GM19043 (cell line): ENCODE results near the gene TTI1.

Experiments
- ATAC-seq: cut with Tn5 transposase; IDR thresholded peaks from one replicate; pipeline ENCODE4 v1.9.1; 2021; ENCODE audit warnings: low read depth; ENCODE audit not compliant: unreplicated experiment

The TTI1 gene

DNA sequence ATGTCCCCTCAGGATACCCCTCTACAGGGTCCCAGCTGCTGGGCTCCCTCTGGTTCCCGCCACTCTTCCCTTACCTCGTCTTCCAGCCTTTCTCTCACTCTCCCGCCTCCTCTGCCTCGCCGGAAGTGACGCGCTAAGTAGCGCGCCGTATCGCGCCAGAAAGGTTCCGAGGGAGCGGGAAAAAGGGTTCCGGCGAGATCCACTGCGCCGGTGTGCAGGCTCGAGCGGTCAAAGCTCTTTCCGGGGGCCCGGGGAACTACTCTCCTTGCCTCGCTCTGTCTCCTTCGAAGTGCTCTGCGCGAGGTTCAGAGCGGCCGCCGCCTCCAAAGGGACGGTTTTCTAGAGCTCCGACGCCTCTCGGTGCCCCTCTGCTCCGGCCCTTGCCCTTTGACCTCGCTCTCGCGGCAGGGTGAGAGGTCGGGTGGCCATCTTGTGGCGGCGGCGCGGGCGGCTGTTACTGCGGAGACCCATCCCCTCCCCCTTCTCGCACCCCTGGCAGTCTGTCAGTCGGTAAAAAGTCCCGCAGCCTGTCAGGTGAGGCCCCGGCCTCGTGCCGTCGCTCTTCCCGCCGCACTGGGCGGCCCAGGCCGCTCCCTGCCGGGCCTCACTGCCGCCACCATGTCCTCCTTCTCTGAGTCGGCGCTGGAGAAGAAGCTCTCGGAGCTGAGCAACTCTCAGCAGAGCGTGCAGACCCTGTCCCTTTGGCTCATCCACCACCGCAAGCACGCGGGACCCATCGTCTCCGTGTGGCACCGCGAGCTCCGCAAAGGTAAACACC lies at the start of gene TTI1, which contains the start of gene RPRD1B:
Gene TTI1, minus strand, starts transcription at position 127 of the 778 bp plus-strand sequence. CDS start 19,640 bp downstream, outside the sequence.
Gene RPRD1B, plus strand, starts transcription at position 417 of the 778 bp plus-strand sequence. Its CDS starts 202 bp downstream, at position 619.
- peak; percentile 79 for ATAC-seq

DNA sequence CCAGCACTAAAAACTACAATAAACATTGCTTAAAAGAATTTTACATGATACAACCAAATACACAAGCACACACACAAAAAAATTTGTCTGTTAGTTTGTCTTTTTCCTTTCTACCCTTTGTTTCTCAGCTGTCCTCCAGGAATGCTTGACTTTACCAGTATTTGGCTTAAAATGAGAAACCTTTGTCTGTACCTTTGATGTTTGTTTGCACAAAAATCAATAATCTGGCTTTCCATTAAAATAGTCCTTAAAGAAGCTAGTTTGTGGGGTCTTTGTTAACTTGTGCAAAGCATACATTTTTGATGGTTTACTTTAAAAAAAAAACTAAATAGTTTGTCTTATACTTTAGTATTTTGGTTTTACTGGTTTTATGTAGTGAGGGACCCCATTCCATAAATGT lies 49.6 kb upstream of the TTI1 start:
- no peak for ATAC-seq

DNA sequence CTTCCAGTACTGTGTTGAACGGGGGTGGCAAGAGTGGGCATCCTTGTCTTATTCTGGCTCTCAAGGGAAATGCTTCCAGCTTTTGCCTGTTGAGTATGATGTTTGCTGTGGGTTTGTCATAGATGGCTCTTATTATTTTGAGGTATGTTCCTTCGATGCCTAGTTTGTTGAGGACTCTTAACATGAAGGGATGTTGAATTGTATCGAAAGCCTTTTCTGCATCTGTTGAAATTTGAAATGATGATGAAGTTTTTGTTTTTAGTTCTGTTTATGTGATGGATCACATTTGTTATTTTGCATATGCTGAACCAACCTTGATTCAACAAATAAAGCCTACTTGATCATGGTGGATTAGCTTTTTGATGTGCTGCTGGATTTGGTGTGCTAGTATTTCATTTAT lies 48.3 kb upstream of the TTI1 start:
- ATAC-seq, result no peak

DNA sequence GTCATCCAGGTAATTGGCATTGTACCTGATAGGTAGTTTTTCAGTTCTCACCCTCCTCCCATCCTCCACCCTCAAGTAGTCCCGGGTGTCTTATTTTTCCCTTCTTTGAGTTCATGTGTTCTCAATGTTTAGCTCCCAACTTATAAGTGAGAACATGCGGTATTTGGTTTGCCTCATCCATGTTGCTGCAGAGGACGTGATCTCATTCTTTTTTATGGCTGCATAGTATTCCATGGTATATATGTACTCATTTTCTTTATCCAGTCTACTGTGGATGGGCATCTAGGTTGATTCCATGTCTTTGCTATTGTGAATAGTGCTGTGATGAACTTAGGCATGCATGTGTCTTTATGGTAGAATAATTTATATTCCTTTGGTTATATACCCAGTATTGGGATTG lies 46.1 kb upstream of the TTI1 start:
- ATAC-seq, result no peak

DNA sequence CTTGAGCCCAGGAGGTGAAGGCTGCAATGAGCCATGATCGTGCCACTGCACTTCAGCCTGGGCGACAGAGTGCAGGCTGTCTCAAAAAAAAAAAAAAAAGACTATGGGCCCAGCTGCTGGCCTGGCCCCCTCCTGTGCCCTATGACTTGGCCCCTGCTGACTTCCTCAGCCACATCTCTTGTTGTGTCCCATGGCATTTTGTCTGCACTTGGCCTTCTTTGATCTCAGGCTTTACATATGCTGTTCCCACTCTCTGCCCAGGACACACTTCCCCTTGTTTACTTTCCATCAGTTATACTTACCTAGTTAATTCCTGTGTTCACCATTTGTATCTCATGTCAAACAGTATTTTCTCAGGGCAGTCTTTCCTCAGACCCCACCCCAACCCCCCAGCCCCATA lies 44.8 kb upstream of the TTI1 start:
- no peak for ATAC-seq

DNA sequence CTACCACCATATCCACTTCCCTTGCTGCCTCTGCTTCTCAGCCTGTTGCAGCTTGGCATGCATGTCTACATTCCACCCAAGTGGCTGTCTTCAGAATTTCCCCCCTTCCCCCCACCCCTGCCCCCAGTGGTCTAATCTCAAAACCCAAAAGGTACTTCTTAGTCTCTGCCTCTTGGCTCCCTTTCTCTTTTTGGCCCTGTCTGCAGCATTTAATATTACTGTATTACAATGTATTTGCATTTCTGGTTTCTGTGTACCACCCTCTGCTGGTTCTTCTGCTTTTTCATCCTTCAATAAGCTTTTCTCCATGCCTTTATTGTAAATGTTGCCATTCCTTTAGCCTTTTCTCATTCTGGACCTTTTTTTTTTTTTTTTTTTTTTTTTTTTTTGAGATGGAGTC lies 43.3 kb upstream of the TTI1 start:
- ATAC-seq, result no peak

DNA sequence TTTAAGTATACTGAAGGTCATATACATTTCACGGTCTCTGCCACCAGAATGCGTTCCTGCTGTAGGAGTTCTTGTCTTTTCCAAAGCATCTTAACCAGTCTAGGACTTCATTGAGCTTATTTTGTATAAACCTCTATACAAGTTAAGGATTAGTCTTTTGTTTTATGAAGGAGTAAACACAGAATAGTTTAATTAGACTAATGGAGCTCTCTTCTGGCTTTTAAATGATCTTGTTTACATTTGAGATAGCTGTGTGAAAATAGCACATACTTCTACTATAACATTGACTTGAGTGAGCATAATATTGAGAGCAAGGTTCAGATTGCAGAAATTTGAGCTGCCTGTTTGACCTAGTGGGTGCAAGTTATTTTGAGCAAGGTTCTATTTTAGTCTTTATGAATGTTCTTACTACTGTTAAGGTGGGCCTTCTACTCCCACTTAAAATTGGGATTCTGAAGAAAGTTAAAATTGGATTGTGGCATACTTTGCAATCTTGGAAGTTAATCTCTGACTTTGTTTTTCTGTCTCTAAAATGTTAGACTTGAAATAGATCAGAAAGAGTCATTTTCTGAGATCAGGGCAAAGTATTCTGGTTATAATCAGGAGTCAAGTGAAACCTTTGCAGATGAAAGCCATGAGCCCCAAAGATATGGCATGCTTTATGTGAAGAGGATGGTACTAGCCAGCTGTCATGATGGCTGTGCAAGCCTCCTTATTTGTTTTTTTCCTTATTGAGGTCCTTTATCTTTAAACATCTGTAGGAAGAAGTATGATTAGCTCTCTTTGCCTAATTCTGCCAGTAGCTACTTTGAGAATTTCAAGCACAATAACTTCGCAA lies 42.1 kb upstream of the TTI1 start:
- no peak for ATAC-seq

DNA sequence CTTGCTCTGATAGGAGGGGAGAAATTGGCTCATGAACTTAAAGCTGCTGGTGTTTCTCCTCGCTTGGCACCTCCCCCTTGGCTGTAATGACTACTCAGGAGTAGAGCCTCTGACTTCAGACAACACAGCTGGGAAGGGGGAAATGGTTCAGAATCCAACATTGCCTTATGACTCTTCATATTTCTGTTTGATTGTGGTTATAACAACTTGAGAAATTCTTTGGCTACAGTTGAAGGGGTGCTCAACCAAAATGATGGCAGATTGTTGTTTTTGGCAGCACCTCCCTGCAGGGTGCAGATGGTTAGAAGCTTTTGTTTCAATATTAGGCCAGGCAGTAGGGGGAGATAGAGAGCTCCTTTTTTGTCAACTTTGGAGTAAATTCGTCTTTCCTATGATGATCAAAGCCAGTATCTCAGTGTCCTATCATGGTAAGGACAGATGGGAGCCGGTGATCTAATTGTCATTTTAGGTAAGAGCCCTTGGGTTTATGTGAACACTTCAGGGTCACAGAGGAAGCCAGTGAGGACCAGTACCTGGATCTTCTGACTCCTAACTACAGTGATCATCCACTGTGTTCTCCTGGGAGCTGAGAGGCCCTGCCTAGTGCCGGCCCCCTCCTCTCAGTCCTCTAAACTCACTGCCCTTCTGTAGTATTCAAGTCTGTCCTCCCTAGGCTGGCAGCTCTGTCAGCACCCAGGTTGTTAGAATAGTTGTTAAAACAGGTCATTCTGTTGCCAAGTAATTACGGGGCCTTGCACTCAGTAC lies 40.2 kb upstream of the TTI1 start:
- ATAC-seq, result no peak

DNA sequence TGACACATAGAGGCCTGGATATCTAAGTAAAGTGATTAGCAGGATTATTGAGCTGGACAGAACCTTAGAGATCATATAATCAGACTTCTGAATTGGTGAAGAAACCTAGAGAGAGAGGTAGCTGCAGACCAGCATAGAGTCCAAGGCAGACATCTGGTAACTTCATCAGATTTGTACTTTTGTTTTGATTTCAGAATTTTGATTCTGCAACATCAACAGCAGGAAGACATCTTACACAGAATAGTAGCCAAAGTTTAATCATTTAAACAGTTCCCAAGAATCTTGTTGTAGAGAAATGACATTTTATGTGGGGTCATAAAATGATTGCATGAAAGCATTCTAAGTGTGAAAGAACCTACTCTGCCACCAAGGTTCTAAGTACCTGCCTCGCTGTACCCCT lies 39.6 kb upstream of the TTI1 start:
- ATAC-seq, result no peak

DNA sequence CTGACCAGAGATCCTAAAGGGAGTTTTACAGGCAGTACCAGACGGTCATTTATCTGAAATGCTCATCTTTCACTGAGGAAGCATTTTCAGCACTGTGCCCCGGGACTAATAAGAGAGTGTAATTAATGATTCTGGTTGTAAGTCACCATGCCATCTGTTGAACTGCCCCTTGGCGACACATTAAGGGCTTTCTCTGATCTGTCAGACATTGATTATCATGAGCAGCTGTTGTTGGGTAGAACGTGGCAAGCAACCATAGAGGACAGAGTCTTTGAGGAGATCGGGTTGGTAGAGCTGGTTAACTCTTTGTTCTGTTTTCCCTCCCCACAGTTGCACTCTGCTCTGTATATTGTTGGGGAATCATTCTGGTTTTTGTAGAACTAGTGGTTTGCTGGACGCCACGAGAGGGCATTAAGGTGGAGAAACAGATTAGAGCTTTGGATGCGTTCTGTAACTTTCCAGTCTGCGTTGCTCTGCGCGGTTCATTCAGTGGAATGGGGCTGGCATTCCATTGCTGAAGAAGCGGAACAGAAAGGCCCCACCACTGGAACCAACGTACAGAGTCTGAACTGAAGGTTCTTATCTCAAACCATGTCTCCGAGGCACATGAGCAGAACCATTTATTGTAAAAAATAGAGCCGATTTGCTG lies 34.6 kb upstream of the TTI1 start:
- no peak for ATAC-seq

DNA sequence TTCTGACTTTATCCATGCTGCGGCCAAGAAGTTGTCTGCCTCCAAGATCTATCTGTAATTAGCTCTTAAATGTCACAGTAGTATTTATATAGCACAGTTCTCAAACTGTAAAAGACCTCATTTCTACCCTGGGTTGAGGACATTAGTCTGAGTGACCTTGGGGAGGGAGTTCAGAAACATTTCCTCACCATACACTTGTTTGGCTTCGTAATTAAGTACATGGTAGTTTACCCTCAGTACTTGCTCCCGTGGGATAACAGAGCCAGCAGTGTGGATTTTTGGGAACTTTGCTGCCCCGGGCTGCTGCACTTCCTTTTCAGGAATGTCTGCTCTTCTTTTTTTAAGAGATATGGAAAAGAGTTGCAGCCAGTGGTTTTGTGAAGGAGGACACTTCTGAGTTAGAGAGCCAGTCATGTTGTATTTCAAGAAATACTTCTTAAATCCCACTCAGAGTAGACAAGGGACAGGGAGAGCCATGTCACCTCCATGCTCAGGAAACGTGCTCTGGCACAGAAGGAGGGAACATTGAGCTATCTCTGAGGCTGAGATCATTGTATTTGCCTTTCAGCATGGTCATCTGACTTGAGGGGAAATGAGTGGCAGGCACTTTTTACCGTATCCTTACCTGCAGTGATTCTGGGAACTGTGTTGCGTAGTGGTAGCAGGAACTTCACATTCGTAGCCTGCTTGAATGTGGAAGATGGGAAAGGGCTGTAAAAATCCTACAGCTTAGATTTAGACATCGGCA lies 33.9 kb upstream of the TTI1 start:
- ATAC-seq, result no peak

DNA sequence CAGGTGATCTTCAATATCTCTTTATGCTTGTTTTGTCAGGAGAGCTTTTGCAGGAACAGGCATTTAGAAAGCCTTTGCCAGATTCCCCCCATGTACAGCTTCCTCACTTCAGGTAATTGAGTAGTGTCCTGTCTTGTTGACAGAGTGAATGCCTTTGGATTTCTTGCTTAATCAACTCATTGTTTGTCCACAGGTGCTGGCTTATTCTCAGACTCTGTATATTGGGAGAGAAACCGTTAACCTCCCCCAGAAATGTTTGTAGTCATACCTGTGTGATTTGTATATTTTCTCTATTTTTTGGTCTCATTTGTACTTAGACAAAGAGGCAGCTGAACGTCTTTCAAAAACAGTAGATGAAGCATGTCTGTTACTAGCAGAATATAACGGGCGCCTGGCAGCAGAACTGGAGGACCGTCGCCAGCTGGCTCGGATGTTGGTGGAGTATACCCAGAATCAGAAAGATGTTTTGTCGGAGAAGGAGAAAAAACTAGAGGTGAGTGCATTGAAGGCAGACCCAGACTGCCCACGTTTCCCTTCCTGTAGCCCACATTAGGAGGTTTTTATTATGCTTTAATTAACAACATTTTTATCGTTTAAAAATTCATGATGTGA lies 32.6 kb upstream of the TTI1 start:
- ATAC-seq, result no peak

DNA sequence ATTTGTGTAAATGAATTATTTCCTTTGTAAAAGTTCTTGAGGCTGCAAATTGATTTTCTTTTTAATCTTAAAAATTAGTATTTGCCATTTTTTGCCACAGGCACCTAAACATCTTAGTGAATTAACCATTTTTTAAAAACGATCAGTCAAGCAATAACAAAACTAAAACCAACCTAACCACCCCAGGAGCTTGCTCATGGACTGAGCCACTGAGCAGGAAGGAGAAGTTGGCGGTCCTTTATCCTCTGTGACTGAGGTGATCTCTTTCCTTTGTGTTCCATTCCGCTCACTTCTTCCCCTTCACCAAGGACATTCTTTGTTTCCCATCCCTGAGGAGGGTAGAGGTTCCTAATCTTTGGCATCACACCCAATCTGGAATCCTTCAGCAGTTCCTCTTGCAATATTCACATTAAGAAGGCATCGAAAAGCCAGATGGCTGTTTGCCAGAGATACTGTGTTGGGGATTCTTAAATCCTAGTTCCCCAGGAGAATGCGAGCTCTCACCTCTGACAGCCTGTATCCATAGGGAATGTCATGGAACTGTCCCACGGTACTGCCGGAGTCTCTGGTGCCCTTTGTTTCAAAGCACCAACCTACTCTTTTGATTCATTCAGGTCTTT lies 30.8 kb upstream of the TTI1 start:
- no peak for ATAC-seq

DNA sequence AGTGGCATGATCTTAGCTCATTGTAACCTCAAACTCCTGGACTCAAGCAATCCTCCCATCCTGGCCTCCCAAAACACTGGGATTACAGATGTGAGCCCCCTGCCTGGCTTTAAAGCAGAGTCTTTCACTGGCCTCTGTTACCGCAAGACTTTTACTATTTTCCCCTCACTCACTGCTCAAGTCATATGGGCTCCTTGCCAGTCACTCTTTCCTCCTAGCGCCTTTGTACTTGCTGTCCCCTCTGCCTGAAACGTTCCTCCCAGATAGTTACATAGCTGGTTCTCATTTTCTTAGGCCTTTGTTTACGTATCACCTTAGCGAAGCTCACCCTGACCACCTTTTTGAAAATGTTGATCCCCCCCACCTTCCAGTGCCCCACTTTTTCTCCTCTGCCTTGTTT lies 29.6 kb upstream of the TTI1 start:
- no peak for ATAC-seq

DNA sequence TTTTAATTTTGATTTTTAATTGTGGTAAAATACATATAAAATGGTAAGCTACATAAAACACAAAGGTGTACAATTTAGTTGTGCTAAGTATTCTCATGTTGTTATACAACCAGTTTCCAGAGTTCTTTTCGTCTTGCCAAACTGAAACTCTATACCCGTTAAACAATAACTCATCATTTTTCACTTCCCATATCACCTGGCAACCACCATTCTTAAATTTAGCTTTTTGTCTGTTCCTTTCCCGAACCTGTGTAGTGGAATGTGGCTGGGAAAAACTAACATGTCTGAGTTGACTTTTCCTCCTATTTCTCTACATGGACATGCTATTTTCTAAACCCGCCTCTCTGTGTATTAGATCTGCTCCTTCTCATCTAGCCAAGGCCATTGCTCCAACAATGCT lies 27.9 kb upstream of the TTI1 start:
- ATAC-seq, result no peak

DNA sequence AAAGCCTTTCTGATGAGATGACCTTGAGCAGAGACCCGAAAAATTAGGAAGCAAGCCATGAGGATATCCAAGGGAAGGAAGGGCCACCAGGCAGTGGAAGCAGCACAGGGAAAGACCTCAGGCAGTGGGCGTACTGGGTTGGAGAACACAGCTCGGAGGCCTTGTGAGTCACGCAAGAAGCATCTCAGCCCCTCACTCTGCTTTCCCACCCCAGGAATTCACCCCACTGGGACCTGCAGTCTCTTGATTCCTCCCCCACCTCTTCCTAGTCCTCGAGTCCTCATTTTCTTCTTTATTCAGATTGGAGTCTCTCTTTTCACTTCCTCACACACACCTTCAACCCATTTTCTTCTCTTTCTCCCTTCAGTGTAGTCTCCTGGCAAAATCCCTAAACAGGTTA lies 27.3 kb upstream of the TTI1 start:
- no peak for ATAC-seq

DNA sequence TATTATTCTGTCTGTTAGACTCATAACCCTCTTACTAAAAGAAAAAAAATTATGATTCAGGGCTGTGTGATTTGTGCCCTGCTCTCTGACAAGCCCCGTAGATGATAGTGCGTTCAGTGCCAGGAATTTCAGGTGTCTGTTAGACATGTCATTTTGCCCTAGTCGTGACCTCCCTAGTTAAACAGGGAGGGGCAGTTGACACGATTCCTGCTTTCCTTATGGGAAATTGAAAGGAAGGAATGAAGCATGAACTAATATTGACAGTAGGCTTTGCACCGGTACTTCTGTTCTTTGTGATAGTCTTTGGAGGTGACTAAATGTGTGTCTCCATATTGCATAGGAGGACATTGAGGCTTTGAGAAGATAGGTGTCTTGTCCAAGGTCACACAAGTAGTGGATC lies 26.6 kb upstream of the TTI1 start:
- ATAC-seq, result no peak

DNA sequence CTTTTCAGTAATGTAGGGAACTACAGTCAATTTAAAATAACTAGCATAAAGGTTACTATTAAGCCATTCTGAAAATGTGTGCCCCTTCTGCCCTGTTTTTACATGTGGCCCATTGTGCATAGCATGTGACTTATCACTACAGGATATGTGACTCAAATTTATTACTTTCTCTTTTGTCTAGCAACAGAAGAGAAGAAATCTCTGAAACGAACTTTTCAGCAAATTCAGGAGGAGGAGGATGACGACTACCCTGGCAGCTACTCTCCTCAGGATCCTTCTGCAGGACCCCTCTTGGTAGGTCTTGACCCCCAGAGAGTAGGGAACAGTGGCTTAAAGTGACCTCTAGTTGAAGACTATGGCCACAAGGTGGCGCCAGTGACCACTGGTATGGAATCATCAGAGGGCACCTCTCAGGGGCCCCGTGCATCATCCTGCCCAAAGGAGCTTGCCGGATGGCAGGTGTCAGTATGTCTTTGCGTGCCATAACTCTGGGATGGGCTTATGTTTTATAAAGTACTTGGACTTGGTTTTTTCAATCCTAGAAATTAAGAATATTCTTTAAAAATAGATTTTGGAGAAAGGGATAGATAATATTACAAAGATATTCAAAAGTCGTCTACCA lies 24.2 kb upstream of the TTI1 start:
- peak; percentile 57 for ATAC-seq

DNA sequence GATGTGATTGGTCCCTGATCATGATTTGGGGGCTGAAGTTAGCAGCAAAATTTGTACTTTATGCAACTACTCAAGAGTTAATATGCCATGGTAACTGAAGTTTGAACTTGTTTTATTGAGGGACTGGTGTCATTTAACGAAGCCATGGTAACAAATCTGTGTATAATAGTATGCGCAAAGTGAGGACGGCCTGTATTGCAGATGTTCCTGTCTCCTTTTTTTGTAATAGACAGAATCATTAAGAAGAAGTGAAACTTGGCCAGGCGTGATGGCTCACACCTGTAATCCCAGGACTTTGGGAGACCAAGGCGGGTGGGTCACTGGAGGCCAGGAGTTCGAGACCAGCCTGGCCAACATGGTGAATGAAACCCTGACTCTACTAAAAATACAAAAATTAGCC lies 22.6 kb upstream of the TTI1 start:
- ATAC-seq, result no peak
